HepG2 (cell line): ENCODE measurements around the gene APOA1. TPM values are rescaled to one million over a fixed set of nuclear protein-coding genes. Genes with fewer than 3 reads are reported as not detected.

Experiments used
- CCDC6 ChIP-seq: sonication (generic); formaldehyde crosslinking; IDR thresholded peaks from 2 replicates; pipeline ENCODE4 v1.8.1; 2022; ENCODE audit warnings: mild to moderate bottlenecking, missing genetic modification reagents, moderate library complexity
- CSRNP1 ChIP-seq: sonication (generic); formaldehyde crosslinking; IDR thresholded peaks from 2 replicates; pipeline ENCODE4 v1.8.1; 2023; ENCODE audit warnings: mild to moderate bottlenecking, missing genetic modification reagents
- CTCF ChIP-seq: sonication (generic); formaldehyde crosslinking; IDR thresholded peaks from 2 replicates; pipeline ENCODE4 v1.5.0; 2020; ENCODE audit warnings: mild to moderate bottlenecking, missing genetic modification reagents, moderate library complexity
- E2F2 ChIP-seq: sonication (generic); formaldehyde crosslinking; IDR thresholded peaks from 2 replicates; pipeline ENCODE4 v1.4.0; 2020; ENCODE audit warnings: missing genetic modification reagents, borderline replicate concordance
- FIP1L1 ChIP-seq: fragments of 200-400 bp; formaldehyde crosslinking; IDR thresholded peaks from 2 replicates; pipeline ENCODE4 v1.6.1; 2018; ENCODE audit warnings: low read depth, mild to moderate bottlenecking, low read length, moderate library complexity, borderline replicate concordance; ENCODE audit not compliant: insufficient read depth
- FOXO1 ChIP-seq: sonication (generic); formaldehyde crosslinking; IDR thresholded peaks from 2 replicates; pipeline ENCODE4 v1.4.0; 2020; ENCODE audit warnings: missing genetic modification reagents
- NFIC ChIP-seq: IDR thresholded peaks from 2 replicates; pipeline ENCODE4 v1.6.1; 2012; ENCODE audit warnings: mild to moderate bottlenecking, low read length, inconsistent platforms
- REST ChIP-seq, 2 experiments: IDR thresholded peaks; 2 replicates each; pipeline ENCODE4 v1.6.1; 2011 to 2012; ENCODE audit warnings: low read length in 2 of 2, borderline replicate concordance in 1 of 2, low read depth in 1 of 2, mild to moderate bottlenecking in 1 of 2, moderate library complexity in 1 of 2
- TOE1 ChIP-seq: sonication (generic); formaldehyde crosslinking; IDR thresholded peaks from 2 replicates; pipeline ENCODE4 v1.4.0; 2020; ENCODE audit warnings: mild to moderate bottlenecking, missing genetic modification reagents
- ZHX2 ChIP-seq, 2 experiments: sonication (generic) in 1 of 2; formaldehyde crosslinking in 1 of 2; IDR thresholded peaks; 2 replicates each; pipeline versions ENCODE4 v1.6.1 to v1.9.0; 2014 to 2022; ENCODE audit warnings: antibody characterized with exemption in 1 of 2, borderline replicate concordance in 1 of 2, inconsistent platforms in 1 of 2, low read depth in 1 of 2, missing genetic modification reagents in 1 of 2
- ZNF234 ChIP-seq: sonication (generic); formaldehyde crosslinking; conservative IDR thresholded peaks from 2 replicates; pipeline ENCODE4 v1.5.1; 2020; ENCODE audit warnings: mild to moderate bottlenecking, missing genetic modification reagents
- ZNF644 ChIP-seq: IDR thresholded peaks from 2 replicates; pipeline ENCODE4 v1.6.1; 2016; ENCODE audit warnings: low read depth
- ZNF713 ChIP-seq: sonication (generic); formaldehyde crosslinking; IDR thresholded peaks from 2 replicates; pipeline ENCODE4 v1.4.0; 2020; ENCODE audit warnings: mild to moderate bottlenecking, missing genetic modification reagents
- ZNF841 ChIP-seq: sonication (generic); formaldehyde crosslinking; IDR thresholded peaks from 2 replicates; pipeline ENCODE4 v1.8.1; 2023; ENCODE audit warnings: missing genetic modification reagents, borderline replicate concordance
- polyA plus RNA-seq, 8 experiments: library from polyadenylated mRNA; depleted of rRNA in 3 of 8; stranded (reverse) in 7 of 8; unstranded in 1 of 8; fragments of >200 nt; fragmentation: Illumina TruSeq in 4 of 8; extraction: Trizol in 4 of 8; gene quantifications; 2 replicates each; pipeline versions ENCODE4 v1.2.1 to v1.2.3, GENCODE V29; 2011 to 2016; ENCODE audit warnings: low read depth in 4 of 8, missing spikeins in 1 of 8, mixed read lengths in 1 of 8; ENCODE audit not compliant: insufficient read depth in 1 of 8
- total RNA-seq, 5 experiments: library from RNA; depleted of rRNA; stranded (reverse); fragments of >200 nt; fragmentation: Illumina TruSeq; extraction: Trizol; gene quantifications; 2 replicates each; pipeline ENCODE4 v1.2.3, GENCODE V29; 2016; ENCODE audit warnings: low read depth in 1 of 5

Gene APOA1
- total and polyA plus RNA-seq, 2 of the 13 experiments (the other 11 are each of a cell fraction or from before 2014, with no cell fraction given) = 1,973 to 5,485 TPM

GRCh38 chr11:116840746-116841296 is 3.4 kb upstream of the APOA1 start (continued):
- TF ChIP-seq REST (IDR thresholded peaks at IDR 0.05; ENCODE audit: borderline replicate concordance in 1 of 2, low read depth in 1 of 2, low read length in 2 of 2) = no peak
- TF ChIP-seq ZNF841 (CRISPR knock-in tag) = no peak
- TF ChIP-seq CTCF (CRISPR knock-in tag) = no peak
- no peak for TF ChIP-seq NFIC
- TF ChIP-seq ZHX2 (IDR thresholded peaks at IDR 0.05; ENCODE audit: low read depth) = no peak
- TF ChIP-seq ZHX2 (CRISPR knock-in tag; IDR thresholded peaks at IDR 0.05; ENCODE audit: borderline replicate concordance) = no peak
- TF ChIP-seq E2F2 (CRISPR knock-in tag) = no peak
- TF ChIP-seq ZNF234 (CRISPR knock-in tag) = no peak
- TF ChIP-seq ZNF713 (CRISPR knock-in tag) = no peak
- no peak for TF ChIP-seq FOXO1
- no peak; the same call in 1 of the 2 replicates for TF ChIP-seq ZNF644
- TF ChIP-seq CSRNP1 (CRISPR knock-in tag) = no peak
- TF ChIP-seq FIP1L1 = no peak
- 0 out of 2 replicates have a peak, but pooled peaks have one; percentile 36 for TF ChIP-seq CCDC6 (CRISPR knock-in tag)
- TF ChIP-seq TOE1 = no peak
